ENCODE measurements around the gene BMP2. TPM values are rescaled to one million over a fixed set of nuclear protein-coding genes. Genes with fewer than 3 reads are reported as not detected.

The BMP2 gene
- total and polyA plus RNA-seq, 4 donors: 0.83 to 3.5 (median 2.0) TPM

- peaks cover 0 to 3% (median 1%) of the 10 kb centered on the region in 4 donors for H3K27me3 ChIP-seq (ENCODE audit: control insufficient read depth in 4 of 4, insufficient read depth in 4 of 4, low read length in 3 of 4)
- H3K27ac ChIP-seq (ENCODE audit: low read depth in 1 of 2, low read length in 2 of 2): no peak overlapping the region
- H3K36me3 ChIP-seq (ENCODE audit: control insufficient read depth in 4 of 4, insufficient read depth in 3 of 4, low read depth in 1 of 4, low read length in 3 of 4): no peaks in the 10 kb centered on the region
- no peak overlapping the region for H3K4me3 ChIP-seq (ENCODE audit: low read depth in 1 of 3, low read length in 3 of 3)
- no peak for DNase-seq (ENCODE audit: low spot score)
- no peaks in the 10 kb centered on the region for H3K4me1 ChIP-seq (ENCODE audit: control insufficient read depth in 4 of 4, insufficient read depth in 4 of 4, low read length in 3 of 4)
- TF ChIP-seq HNF4G (IDR thresholded peaks at IDR 0.05) (no peak), FOXA1 (IDR thresholded peaks at IDR 0.05) (no peak), NR2F2 (IDR thresholded peaks at IDR 0.05) (no peak), HNF4A (conservative IDR thresholded peaks at IDR 0.05) (no peak), YY1 (IDR thresholded peaks at IDR 0.05) (no peak), CTCF (IDR thresholded peaks at IDR 0.05; ENCODE audit: low read depth, low read length, missing input control) (no peak), RAD21 (IDR thresholded peaks at IDR 0.05) (no peak), EGR1 (IDR thresholded peaks at IDR 0.05; ENCODE audit: low read depth in 2 of 2) (no peak), SP1 (IDR thresholded peaks at IDR 0.05) (no peak), JUND (IDR thresholded peaks at IDR 0.05) (no peak), FOXA2 (IDR thresholded peaks at IDR 0.05) (no peak), GABPA (IDR thresholded peaks at IDR 0.05 in 1 of 2, conservative IDR thresholded peaks at IDR 0.05 in 1 of 2) (no peak), RXRA (IDR thresholded peaks at IDR 0.05) (no peak), TAF1 (conservative IDR thresholded peaks at IDR 0.05) (no peak)
- TF ChIP-seq, protein P1, sequence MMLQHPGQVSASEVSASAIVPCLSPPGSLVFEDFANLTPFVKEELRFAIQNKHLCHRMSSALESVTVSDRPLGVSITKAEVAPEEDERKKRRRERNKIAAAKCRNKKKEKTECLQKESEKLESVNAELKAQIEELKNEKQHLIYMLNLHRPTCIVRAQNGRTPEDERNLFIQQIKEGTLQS (IDR thresholded peaks at IDR 0.05): no peak
- TF ChIP-seq, protein P2, sequence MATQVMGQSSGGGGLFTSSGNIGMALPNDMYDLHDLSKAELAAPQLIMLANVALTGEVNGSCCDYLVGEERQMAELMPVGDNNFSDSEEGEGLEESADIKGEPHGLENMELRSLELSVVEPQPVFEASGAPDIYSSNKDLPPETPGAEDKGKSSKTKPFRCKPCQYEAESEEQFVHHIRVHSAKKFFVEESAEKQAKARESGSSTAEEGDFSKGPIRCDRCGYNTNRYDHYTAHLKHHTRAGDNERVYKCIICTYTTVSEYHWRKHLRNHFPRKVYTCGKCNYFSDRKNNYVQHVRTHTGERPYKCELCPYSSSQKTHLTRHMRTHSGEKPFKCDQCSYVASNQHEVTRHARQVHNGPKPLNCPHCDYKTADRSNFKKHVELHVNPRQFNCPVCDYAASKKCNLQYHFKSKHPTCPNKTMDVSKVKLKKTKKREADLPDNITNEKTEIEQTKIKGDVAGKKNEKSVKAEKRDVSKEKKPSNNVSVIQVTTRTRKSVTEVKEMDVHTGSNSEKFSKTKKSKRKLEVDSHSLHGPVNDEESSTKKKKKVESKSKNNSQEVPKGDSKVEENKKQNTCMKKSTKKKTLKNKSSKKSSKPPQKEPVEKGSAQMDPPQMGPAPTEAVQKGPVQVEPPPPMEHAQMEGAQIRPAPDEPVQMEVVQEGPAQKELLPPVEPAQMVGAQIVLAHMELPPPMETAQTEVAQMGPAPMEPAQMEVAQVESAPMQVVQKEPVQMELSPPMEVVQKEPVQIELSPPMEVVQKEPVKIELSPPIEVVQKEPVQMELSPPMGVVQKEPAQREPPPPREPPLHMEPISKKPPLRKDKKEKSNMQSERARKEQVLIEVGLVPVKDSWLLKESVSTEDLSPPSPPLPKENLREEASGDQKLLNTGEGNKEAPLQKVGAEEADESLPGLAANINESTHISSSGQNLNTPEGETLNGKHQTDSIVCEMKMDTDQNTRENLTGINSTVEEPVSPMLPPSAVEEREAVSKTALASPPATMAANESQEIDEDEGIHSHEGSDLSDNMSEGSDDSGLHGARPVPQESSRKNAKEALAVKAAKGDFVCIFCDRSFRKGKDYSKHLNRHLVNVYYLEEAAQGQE (IDR thresholded peaks at IDR 0.05): no peak
- TF ChIP-seq, protein P3, sequence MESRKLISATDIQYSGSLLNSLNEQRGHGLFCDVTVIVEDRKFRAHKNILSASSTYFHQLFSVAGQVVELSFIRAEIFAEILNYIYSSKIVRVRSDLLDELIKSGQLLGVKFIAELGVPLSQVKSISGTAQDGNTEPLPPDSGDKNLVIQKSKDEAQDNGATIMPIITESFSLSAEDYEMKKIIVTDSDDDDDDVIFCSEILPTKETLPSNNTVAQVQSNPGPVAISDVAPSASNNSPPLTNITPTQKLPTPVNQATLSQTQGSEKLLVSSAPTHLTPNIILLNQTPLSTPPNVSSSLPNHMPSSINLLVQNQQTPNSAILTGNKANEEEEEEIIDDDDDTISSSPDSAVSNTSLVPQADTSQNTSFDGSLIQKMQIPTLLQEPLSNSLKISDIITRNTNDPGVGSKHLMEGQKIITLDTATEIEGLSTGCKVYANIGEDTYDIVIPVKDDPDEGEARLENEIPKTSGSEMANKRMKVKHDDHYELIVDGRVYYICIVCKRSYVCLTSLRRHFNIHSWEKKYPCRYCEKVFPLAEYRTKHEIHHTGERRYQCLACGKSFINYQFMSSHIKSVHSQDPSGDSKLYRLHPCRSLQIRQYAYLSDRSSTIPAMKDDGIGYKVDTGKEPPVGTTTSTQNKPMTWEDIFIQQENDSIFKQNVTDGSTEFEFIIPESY (IDR thresholded peaks at IDR 0.05): no peak
- H3K9ac ChIP-seq (ENCODE audit: low read depth in 1 of 2, low read length in 2 of 2): no peak overlapping the region
- H3K9me3 ChIP-seq (ENCODE audit: control insufficient read depth in 4 of 4, low read length in 3 of 4): no peaks in the 10 kb centered on the region
- WGBS: 43% methylated on average over 6 of the region's 6 CpGs
Observed at GRCh38 chr20:6812530-6812929, 45.0 kb downstream of the BMP2 start.

DNA sequence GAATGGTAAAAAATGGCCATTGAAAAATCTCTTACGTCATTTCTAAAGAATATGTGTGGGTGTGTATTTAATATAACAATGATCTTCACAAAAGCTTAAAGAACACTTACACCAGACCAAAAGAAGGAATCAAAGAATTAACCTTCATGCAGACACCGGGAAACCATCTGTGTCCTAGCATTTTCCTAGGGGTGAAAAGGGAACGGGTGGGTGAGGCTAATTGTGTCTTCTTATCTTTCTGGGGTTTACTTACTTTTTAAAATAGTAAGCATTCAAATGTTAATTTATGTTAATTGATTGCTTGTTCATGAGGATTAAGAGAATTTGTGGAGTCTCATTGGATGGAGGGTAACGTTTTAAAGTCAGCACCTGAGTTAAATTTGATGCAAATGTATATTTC lies 47.5 kb downstream of the BMP2 start:
- Histone ChIP-seq H3K9me3 (ENCODE audit: control insufficient read depth in 4 of 4, low read length in 3 of 4) (no peaks in the 10 kb centered on the region), H3K27me3 (ENCODE audit: control insufficient read depth in 4 of 4, insufficient read depth in 4 of 4, low read length in 3 of 4) (peaks cover 0 to 3% (median 1%) of the 10 kb centered on the region in 4 donors), H3K36me3 (ENCODE audit: control insufficient read depth in 4 of 4, insufficient read depth in 3 of 4, low read depth in 1 of 4, low read length in 3 of 4) (no peaks in the 10 kb centered on the region), H3K4me1 (ENCODE audit: control insufficient read depth in 4 of 4, insufficient read depth in 4 of 4, low read length in 3 of 4) (no peaks in the 10 kb centered on the region), H3K27ac (ENCODE audit: low read depth in 1 of 2, low read length in 2 of 2) (no peak overlapping the region), H3K9ac (ENCODE audit: low read depth in 1 of 2, low read length in 2 of 2) (no peak overlapping the region), H3K4me3 (ENCODE audit: low read depth in 1 of 3, low read length in 3 of 3) (no peak overlapping the region)
- no peak for DNase-seq (ENCODE audit: low spot score)
- WGBS: 46% methylated on average over 4 of the region's 4 CpGs
- no peak for TF ChIP-seq HNF4G (IDR thresholded peaks at IDR 0.05)
- TF ChIP-seq, protein P3 (IDR thresholded peaks at IDR 0.05): no peak
- no peak for TF ChIP-seq SP1 (IDR thresholded peaks at IDR 0.05)
- no peak for TF ChIP-seq CTCF (IDR thresholded peaks at IDR 0.05; ENCODE audit: low read depth, low read length, missing input control)
- no peak for TF ChIP-seq EGR1 (IDR thresholded peaks at IDR 0.05; ENCODE audit: low read depth in 2 of 2)
- TF ChIP-seq RXRA (IDR thresholded peaks at IDR 0.05): no peak
- TF ChIP-seq FOXA2 (IDR thresholded peaks at IDR 0.05): no peak
- no peak for TF ChIP-seq RAD21 (IDR thresholded peaks at IDR 0.05)
- no peak for TF ChIP-seq TAF1 (conservative IDR thresholded peaks at IDR 0.05)
- TF ChIP-seq MAX (IDR thresholded peaks at IDR 0.05): no peak
- TF ChIP-seq GABPA (IDR thresholded peaks at IDR 0.05 in 1 of 2, conservative IDR thresholded peaks at IDR 0.05 in 1 of 2): no peak
- TF ChIP-seq, protein P1 (IDR thresholded peaks at IDR 0.05): no peak
- no peak for TF ChIP-seq FOXA1 (IDR thresholded peaks at IDR 0.05)
- no peak for TF ChIP-seq YY1 (IDR thresholded peaks at IDR 0.05)
- no peak for TF ChIP-seq HNF4A (conservative IDR thresholded peaks at IDR 0.05)

Measured in liver (tissue), 9 donors.